DOHH2 (cell line): Measurements from ENCODE around the gene NDUFAF3.

Experiments used
- H3F3A ChIP-seq: fragments of 200-600 bp; sonication (generic), shearing (Covaris generic); 2 replicates; pipeline ENCODE4 v1.6.0; 2016; ENCODE audit warnings: antibody characterized with exemption, mild to moderate bottlenecking; ENCODE audit not compliant: control insufficient read depth, insufficient read depth
- H3K27ac ChIP-seq: fragments of 200-600 bp; sonication (generic); 2 replicates; pipeline ENCODE4 v1.5.1; 2014; ENCODE audit warnings: low read depth, mild to moderate bottlenecking, low read length, moderate library complexity
- H3K27me3 ChIP-seq: fragments of 200-600 bp; sonication (generic); 2 replicates; pipeline ENCODE4 v1.6.1; 2014; ENCODE audit warnings: mild to moderate bottlenecking, low read length, mixed read lengths; ENCODE audit not compliant: control insufficient read depth
- H3K36me3 ChIP-seq: fragments of 200-600 bp; sonication (generic); 2 replicates; pipeline ENCODE4 v1.6.1; 2014; ENCODE audit warnings: mild to moderate bottlenecking, low read length, moderate library complexity, mixed read lengths; ENCODE audit not compliant: control insufficient read depth
- H3K4me1 ChIP-seq: fragments of 200-600 bp; sonication (generic); 2 replicates; pipeline ENCODE4 v1.6.1; 2014; ENCODE audit warnings: mild to moderate bottlenecking, low read length, mixed read lengths; ENCODE audit not compliant: control insufficient read depth
- H3K4me2 ChIP-seq: fragments of 200-600 bp; sonication (generic); 2 replicates; pipeline ENCODE4 v1.6.0; 2014; ENCODE audit warnings: mild to moderate bottlenecking, low read length, moderate library complexity
- H3K4me3 ChIP-seq: fragments of 200-600 bp; sonication (generic); 2 replicates; pipeline ENCODE4 v1.5.1; 2014; ENCODE audit warnings: mild to moderate bottlenecking, low read length, mixed read lengths
- H3K79me2 ChIP-seq: fragments of 200-600 bp; sonication (generic); 2 replicates; pipeline ENCODE4 v1.6.1; 2014; ENCODE audit warnings: mild to moderate bottlenecking, low read length, mixed read lengths; ENCODE audit not compliant: control insufficient read depth
- H3K9me2 ChIP-seq: fragments of 200-600 bp; sonication (generic); replicated peaks from 2 replicates; pipeline ENCODE4 v1.6.1; 2014; ENCODE audit warnings: mild to moderate bottlenecking, low read length, mixed read lengths; ENCODE audit not compliant: control insufficient read depth
- H3K9me3 ChIP-seq: fragments of 200-600 bp; sonication (generic); 2 replicates; pipeline ENCODE4 v1.6.1; 2014; ENCODE audit warnings: antibody characterized with exemption, low read length, mixed read lengths; ENCODE audit not compliant: control insufficient read depth, insufficient read depth
- H4K20me1 ChIP-seq: fragments of 200-600 bp; sonication (generic); 2 replicates; pipeline ENCODE4 v1.6.0; 2014; ENCODE audit warnings: low read depth, mild to moderate bottlenecking, antibody characterized with exemption, low read length, moderate library complexity; ENCODE audit not compliant: control insufficient read depth, insufficient read depth
- EZH2phosphoT487 ChIP-seq: fragments of 200-600 bp; sonication (generic); IDR thresholded peaks from 2 replicates; pipeline ENCODE4 v1.6.1; 2017; ENCODE audit warnings: borderline replicate concordance, mild to moderate bottlenecking, antibody characterized with exemption, low read length, moderate library complexity, mixed read lengths
- TF ChIP-seq, protein P1 (sequence below): fragments of 200-600 bp; sonication (generic); IDR thresholded peaks from one replicate; pipeline ENCODE4 v1.5.1; 2014; ENCODE audit warnings: antibody characterized with exemption, mild to moderate bottlenecking, low read depth, low read length; ENCODE audit not compliant: poor library complexity, severe bottlenecking

NDUFAF3 gene

DNA sequence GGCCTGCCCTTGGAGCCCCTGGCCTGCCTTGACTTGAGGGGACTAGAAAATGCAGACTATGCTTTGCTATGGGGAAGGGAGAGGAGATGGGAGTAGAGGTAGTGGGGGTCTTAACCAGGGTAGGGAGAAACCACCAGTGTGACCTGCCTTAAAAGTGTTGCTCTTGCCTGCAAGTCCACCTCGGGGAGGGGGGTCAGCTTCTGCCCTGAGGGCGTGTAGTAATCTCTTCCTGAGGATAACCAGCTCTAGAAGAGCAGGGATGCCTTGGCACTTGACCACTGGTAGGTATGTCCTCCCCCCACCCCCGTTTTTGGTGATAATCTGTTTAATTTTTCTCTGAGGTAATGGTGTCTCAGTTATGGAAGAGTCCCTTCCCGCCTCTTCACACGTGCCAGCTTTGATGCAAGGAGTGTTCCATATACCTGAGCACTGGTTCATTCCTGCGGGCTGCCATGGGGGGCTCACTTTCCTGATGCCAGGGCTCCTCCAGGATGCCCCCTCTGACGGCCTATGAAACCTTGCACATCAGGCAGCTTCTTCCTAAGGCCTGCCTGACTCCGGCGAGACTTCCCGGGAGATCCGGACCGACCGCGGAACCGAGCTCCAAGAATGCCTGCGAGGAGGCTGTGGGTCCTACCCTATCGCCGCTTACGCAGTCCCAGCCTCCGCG is 32.7 kb upstream of the NDUFAF3 start:
- TF ChIP-seq EZH2phosphoT487 = no peak
- TF ChIP-seq, protein P1, sequence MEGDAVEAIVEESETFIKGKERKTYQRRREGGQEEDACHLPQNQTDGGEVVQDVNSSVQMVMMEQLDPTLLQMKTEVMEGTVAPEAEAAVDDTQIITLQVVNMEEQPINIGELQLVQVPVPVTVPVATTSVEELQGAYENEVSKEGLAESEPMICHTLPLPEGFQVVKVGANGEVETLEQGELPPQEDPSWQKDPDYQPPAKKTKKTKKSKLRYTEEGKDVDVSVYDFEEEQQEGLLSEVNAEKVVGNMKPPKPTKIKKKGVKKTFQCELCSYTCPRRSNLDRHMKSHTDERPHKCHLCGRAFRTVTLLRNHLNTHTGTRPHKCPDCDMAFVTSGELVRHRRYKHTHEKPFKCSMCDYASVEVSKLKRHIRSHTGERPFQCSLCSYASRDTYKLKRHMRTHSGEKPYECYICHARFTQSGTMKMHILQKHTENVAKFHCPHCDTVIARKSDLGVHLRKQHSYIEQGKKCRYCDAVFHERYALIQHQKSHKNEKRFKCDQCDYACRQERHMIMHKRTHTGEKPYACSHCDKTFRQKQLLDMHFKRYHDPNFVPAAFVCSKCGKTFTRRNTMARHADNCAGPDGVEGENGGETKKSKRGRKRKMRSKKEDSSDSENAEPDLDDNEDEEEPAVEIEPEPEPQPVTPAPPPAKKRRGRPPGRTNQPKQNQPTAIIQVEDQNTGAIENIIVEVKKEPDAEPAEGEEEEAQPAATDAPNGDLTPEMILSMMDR = no peak
- Histone ChIP-seq H3K4me3 (peak overlapping the region; percentile 88), H3K27me3 (no peaks in the 10 kb centered on the region), H3K4me2 (peak overlapping the region; percentile 96), H3F3A (peaks cover 16% of the 10 kb centered on the region), H3K9me3 (no peaks in the 10 kb centered on the region), H3K36me3 (peaks cover 45% of the 10 kb centered on the region), H4K20me1 (no peaks in the 10 kb centered on the region), H3K9me2 (no peaks in the 10 kb centered on the region), H3K79me2 (peaks cover 35% of the 10 kb centered on the region), H3K27ac (peak overlapping the region; percentile 37), H3K4me1 (peaks cover 29% of the 10 kb centered on the region)

DNA sequence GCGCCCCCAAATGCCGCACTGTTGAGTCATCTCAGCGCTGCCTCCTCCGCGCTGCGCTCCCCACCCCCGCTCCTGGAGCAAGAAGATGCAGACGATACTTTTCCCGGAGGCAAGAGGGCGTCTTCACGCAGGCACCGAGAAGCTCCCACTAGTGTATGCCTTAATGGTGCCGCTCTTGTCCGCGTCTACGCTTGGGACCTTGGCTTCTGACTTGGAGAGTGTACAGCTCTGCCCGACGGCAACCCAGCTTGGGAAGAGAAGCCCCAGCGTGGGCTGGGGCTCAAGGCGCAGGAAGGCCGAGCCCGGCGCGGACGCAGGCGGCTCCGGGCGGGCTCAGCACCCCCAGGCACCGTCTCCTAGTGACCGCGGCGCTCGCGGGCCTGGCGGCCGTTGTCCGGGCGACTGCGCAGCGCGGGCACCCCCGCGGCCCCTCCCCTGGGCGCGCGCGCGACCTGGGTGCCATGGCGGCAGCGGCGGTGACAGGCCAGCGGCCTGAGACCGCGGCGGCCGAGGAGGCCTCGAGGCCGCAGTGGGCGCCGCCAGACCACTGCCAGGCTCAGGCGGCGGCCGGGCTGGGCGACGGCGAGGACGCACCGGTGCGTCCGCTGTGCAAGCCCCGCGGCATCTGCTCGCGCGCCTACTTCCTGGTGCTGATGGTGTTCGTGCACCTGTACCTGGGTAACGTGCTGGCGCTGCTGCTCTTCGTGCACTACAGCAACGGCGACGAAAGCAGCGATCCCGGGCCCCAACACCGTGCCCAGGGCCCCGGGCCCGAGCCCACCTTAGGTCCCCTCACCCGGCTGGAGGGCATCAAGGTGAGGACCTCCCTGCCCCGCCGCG is 31.9 kb upstream of the NDUFAF3 start, which contains the start of gene P4HTM:
Gene P4HTM, plus strand, starts transcription at position 446 of the 840 bp plus-strand sequence. Its CDS starts 16 bp downstream, at position 462.
- Histone ChIP-seq H3K27me3 (no peaks in the 10 kb centered on the region), H3K4me2 (peak within 1 kb of the TSS; percentile 96), H3K36me3 (peaks cover 39% of the 10 kb centered on the region), H4K20me1 (no peaks in the 10 kb centered on the region), H3K4me1 (peaks cover 29% of the 10 kb centered on the region), H3K9me3 (no peaks in the 10 kb centered on the region), H3K9me2 (no peaks in the 10 kb centered on the region), H3K4me3 (peak within 1 kb of the TSS; percentile 88), H3K27ac (peak within 1 kb of the TSS; percentile 37), H3K79me2 (peaks cover 37% of the 10 kb centered on the region), H3F3A (peaks cover 15% of the 10 kb centered on the region)
- no peak for TF ChIP-seq EZH2phosphoT487
- TF ChIP-seq, protein P1 = peak; percentile 53

DNA sequence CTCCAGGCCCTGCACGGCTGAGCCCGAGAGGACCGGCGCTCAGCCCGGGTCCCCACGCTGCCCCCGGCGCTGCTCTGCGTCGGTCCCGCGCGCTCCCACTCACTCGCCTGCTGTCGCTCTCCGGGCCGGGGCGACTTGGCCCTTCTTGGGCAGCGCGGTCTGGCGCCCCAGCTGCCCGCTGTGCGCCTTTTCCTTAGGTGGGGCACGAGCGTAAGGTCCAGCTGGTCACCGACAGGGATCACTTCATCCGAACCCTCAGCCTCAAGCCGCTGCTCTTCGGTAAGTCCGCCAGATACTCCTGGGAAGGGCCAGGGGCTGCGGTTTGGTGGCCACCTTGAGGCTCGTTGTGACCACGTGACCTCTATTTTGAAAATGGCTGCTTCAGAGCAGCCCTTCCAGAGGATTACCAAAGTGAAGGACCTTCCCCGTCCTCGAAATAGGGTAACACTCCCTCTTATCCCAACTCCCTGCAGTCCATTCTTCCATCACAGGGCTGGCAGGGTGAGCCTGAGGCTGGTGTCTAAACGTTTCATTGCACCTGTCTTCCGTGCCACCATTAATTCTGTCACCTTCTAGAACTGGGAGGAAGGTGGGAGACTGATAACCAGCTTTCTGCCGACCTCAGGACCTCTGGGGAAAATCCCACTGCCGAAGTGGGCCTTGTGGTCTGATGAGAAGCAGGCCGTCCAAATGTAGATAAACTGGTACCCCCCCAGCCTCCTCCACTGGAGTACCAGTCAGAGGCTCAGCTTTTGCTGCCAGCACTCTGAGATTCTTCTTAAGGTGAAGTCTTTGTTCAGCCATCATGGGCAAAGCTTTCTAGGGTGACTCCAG is 31.1 kb upstream of the NDUFAF3 start:
- Histone ChIP-seq H3K79me2 (peaks cover 37% of the 10 kb centered on the region), H3K9me2 (no peaks in the 10 kb centered on the region), H3F3A (peaks cover 10% of the 10 kb centered on the region), H3K4me2 (peak overlapping the region; percentile 96), H3K27ac (peak overlapping the region; percentile 33; the same call in 1 of the 2 replicates), H3K4me1 (peaks cover 29% of the 10 kb centered on the region), H3K36me3 (peaks cover 30% of the 10 kb centered on the region), H4K20me1 (no peaks in the 10 kb centered on the region), H3K4me3 (peak overlapping the region; percentile 88), H3K9me3 (no peaks in the 10 kb centered on the region), H3K27me3 (no peaks in the 10 kb centered on the region)
- TF ChIP-seq EZH2phosphoT487 = no peak
- TF ChIP-seq, protein P1 = peak; percentile 16
